ENCODE data around the gene PROS1.
"Not testable (repeated sequence)": the region's sequence is repeated elsewhere in the genome, so short reads cannot be mapped to it uniquely, and the experiment has no call there.

GRCh38 chr3:93949958-93950357, 23.7 kb downstream of the PROS1 start:
- TF ChIP-seq EZH2 (IDR thresholded peaks at IDR 0.05; ENCODE audit: borderline replicate concordance, low read depth, low read length, poor library complexity, severe bottlenecking); CTCF (conservative IDR thresholded peaks at IDR 0.05; ENCODE audit: low read depth, low read length): not testable (repeated sequence)
